Fibroblast of pulmonary artery (primary cell): ENCODE results near the gene OLR1.
A peak's percentile ranks its signal among the peaks of the same experiment; 100 is the strongest.

Source experiments
- DNase-seq: peaks from one replicate; pipeline ENCODE4 v3.0.0-alpha.2; 2010; ENCODE audit warnings: low read depth
- H3K4me3 ChIP-seq: replicated peaks from 2 replicates; pipeline ENCODE4 v1.5.1; 2011; ENCODE audit warnings: low read depth, mild to moderate bottlenecking, control low read depth, low read length, moderate library complexity
- CTCF ChIP-seq: IDR thresholded peaks from 2 replicates; pipeline ENCODE4 v1.5.1; 2011; ENCODE audit warnings: mild to moderate bottlenecking, control low read depth, low read length, inconsistent platforms; ENCODE audit errors: missing control alignments

The OLR1 gene

GRCh38 chr12:10160617-10161385, 11.1 kb downstream of the OLR1 start:
- no peak for TF ChIP-seq CTCF
- DNase-seq = no peak
- H3K4me3 ChIP-seq = no peak overlapping the region

- TF ChIP-seq CTCF = no peak
- no peak overlapping the region for H3K4me3 ChIP-seq
- DNase-seq = no peak
Observed at GRCh38 chr12:10159280-10159679, 12.7 kb downstream of the OLR1 start.

GRCh38 chr12:10158406-10158805, 13.5 kb downstream of the OLR1 start:
- TF ChIP-seq CTCF = no peak
- H3K4me3 ChIP-seq = no peak overlapping the region
- no peak for DNase-seq

GRCh38 chr12:10155966-10156365, 16.0 kb downstream of the OLR1 start:
- no peak for DNase-seq
- no peak overlapping the region for H3K4me3 ChIP-seq
- TF ChIP-seq CTCF = no peak

GRCh38 chr12:10154145-10154496, 17.8 kb downstream of the OLR1 start:
- DNase-seq = no peak
- peak overlapping the region; percentile 59 for H3K4me3 ChIP-seq
- TF ChIP-seq CTCF = no peak

- TF ChIP-seq CTCF = peak; percentile 72
- peak; percentile 73 for DNase-seq
Observed at GRCh38 chr12:10153271-10154144, 18.4 kb downstream of the OLR1 start.

More at GRCh38 chr12:10153271-10154144, 18.4 kb downstream of the OLR1 start:
- peak overlapping the region; percentile 59 for H3K4me3 ChIP-seq
